GM23248 (cell line): ENCODE measurements around the gene SLC38A6.

Experiments
- EZH2 ChIP-seq: fragments of 200-600 bp; sonication (generic); IDR thresholded peaks from 2 replicates; pipeline ENCODE4 v1.6.1; 2018; ENCODE audit warnings: antibody characterized with exemption, mild to moderate bottlenecking; ENCODE audit not compliant: insufficient read depth, poor library complexity, severe bottlenecking
- EZH2phosphoT487 ChIP-seq: fragments of 200-600 bp; sonication (generic); IDR thresholded peaks from 2 replicates; pipeline ENCODE4 v1.6.1; 2018; ENCODE audit warnings: antibody characterized with exemption, moderate library complexity, mild to moderate bottlenecking, low read depth; ENCODE audit not compliant: insufficient read depth

DNA sequence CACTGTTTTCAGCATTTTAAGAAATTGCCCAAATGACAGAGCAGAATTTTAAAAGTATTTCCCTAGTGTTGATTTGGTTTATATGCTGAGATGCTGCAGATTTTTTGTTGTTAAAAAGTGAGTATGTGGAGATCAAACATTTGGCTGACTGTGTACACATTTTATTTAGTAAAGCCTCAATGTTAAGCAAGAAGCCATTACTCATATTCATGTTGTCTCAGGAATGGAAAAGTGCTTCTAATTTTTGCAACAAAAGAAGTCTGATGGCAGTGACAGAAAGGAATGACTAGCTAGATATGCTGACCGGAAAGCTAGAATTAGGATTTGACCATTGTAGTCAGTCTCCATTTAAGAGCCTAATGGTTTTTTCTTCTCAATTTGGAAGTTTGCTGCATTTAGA, 22.5 kb downstream of the SLC38A6 start:
- no peak for TF ChIP-seq EZH2
- TF ChIP-seq EZH2phosphoT487 = no peak
